HepG2 (cell line): ENCODE data around the gene KDM4D. TPM values are rescaled to one million over a fixed set of nuclear protein-coding genes. Genes with fewer than 3 reads are reported as not detected.

Experiments used
- ATAC-seq: fragments of 200-7000 bp; cut with Tn5 transposase; 3 replicates; pipeline ENCODE4 v1.9.1; 2020; ENCODE audit warnings: mild to moderate bottlenecking, moderate library complexity
- BruUV-seq: library from RNA; stranded (reverse); fragments of 400-500 nt; replicated peaks from 2 replicates; lab custom pipeline; 2021; lab: Mats Ljungman, UMichigan
- CTCF ChIA-PET: fragments of 300-600 bp; formaldehyde crosslinking; extraction: SDS; loops from one replicate; lab custom pipeline; 2021; ENCODE audit warnings: low total read pairs, inconsistent platforms, low intra/inter-chr PET ratio; lab: Yijun Ruan, JAX
- POLR2A ChIA-PET: fragments of 350-600 bp; sonication (Branson Sonifier 250); formaldehyde crosslinking; loops from one replicate; lab custom pipeline; 2020; ENCODE audit warnings: antibody characterized with exemption, inconsistent platforms; lab: Yijun Ruan, JAX
- DNase-seq: peaks from one replicate; pipeline ENCODE4 v3.0.0-alpha.2; 2015; ENCODE audit warnings: low spot score
- FAIRE-seq: peaks from 3 replicates; lab custom pipeline; 2011; peaks lifted over from hg19 to GRCh38; lab: Jason Lieb, UNC
- H2AFZ ChIP-seq: one replicate; pipeline ENCODE4 v1.6.1; 2011; ENCODE audit warnings: low read length, inconsistent platforms
- H3K27ac ChIP-seq: fragments of 300-600 bp; 3 replicates; pipeline ENCODE4 v1.8.0; 2011; ENCODE audit warnings: mixed run types, mild to moderate bottlenecking, mixed read lengths, low read length, inconsistent platforms; ENCODE audit not compliant: insufficient read depth; ENCODE audit errors: extremely low read length
- H3K27me3 ChIP-seq, 2 experiments: fragments of 200-600 bp in 1 of 2; 2 replicates in 1 of 2; 3 replicates in 1 of 2; pipeline versions ENCODE4 v1.6.0 to v1.8.0; 2011; ENCODE audit warnings: low read length in 2 of 2, mild to moderate bottlenecking in 2 of 2, moderate library complexity in 2 of 2, inconsistent platforms in 1 of 2; ENCODE audit not compliant: insufficient read depth in 2 of 2, control insufficient read depth in 1 of 2
- H3K36me3 ChIP-seq, 2 experiments: fragments of 200-600 bp in 1 of 2; replicated peaks in 1 of 2; 2 replicates in 1 of 2; 3 replicates in 1 of 2; pipeline versions ENCODE4 v1.5.1 to v1.8.0; 2011; ENCODE audit warnings: low read length in 2 of 2, inconsistent platforms in 1 of 2; ENCODE audit not compliant: insufficient read depth in 2 of 2, control insufficient read depth in 1 of 2
- H3K4me1 ChIP-seq: 2 replicates; pipeline ENCODE4 v1.5.1; 2012; ENCODE audit warnings: low read length, inconsistent platforms; ENCODE audit not compliant: insufficient read depth
- H3K4me2 ChIP-seq: 2 replicates; pipeline ENCODE4 v1.6.0; 2011; ENCODE audit warnings: low read depth, low read length, inconsistent platforms
- H3K4me3 ChIP-seq, 3 experiments: fragments of 200-600 bp in 1 of 3; sonication (generic), shearing (Covaris generic) in 1 of 3; replicated peaks in 1 of 3; 2 replicates each; pipeline ENCODE4 v1.5.1; 2011 to 2016; ENCODE audit warnings: low read length in 3 of 3, inconsistent platforms in 2 of 3, low read depth in 2 of 3, mild to moderate bottlenecking in 2 of 3, control low read depth in 1 of 3, mixed read lengths in 1 of 3; ENCODE audit not compliant: insufficient read depth in 1 of 3
- H3K79me2 ChIP-seq: one replicate; pipeline ENCODE4 v1.6.1; 2011; ENCODE audit warnings: low read length, inconsistent platforms; ENCODE audit not compliant: insufficient read depth
- H3K9ac ChIP-seq: 2 replicates; pipeline ENCODE4 v1.6.0; 2011; ENCODE audit warnings: mild to moderate bottlenecking, low read depth, low read length, inconsistent platforms; ENCODE audit not compliant: insufficient read depth
- H3K9me3 ChIP-seq: 2 replicates; pipeline ENCODE4 v1.5.1; 2012; ENCODE audit warnings: mild to moderate bottlenecking, low read length
- H4K20me1 ChIP-seq: 2 replicates; pipeline ENCODE4 v1.6.0; 2011; ENCODE audit warnings: inconsistent platforms, mild to moderate bottlenecking, low read length, moderate library complexity; ENCODE audit not compliant: insufficient read depth
- HOXA3 ChIP-seq: sonication (generic); formaldehyde crosslinking; IDR thresholded peaks from 2 replicates; pipeline ENCODE4 v1.5.0; 2020; ENCODE audit warnings: missing genetic modification reagents
- IRX3 ChIP-seq: sonication (generic); formaldehyde crosslinking; IDR thresholded peaks from 2 replicates; pipeline ENCODE4 v1.8.1; 2023; ENCODE audit warnings: mild to moderate bottlenecking, low read depth, missing genetic modification reagents, borderline replicate concordance
- NFKB2 ChIP-seq: sonication (generic); formaldehyde crosslinking; IDR thresholded peaks from 2 replicates; pipeline ENCODE4 v1.4.0; 2020; ENCODE audit warnings: missing genetic modification reagents, borderline replicate concordance
- RXRB ChIP-seq: IDR thresholded peaks from 2 replicates; pipeline ENCODE4 v1.6.1; 2016; ENCODE audit warnings: borderline replicate concordance, missing genetic modification reagents, missing compliant biosample characterization
- U2AF1 ChIP-seq: fragments of 200-400 bp; formaldehyde crosslinking; optimal IDR thresholded peaks from 2 replicates; pipeline ENCODE3; 2017; ENCODE audit warnings: mild to moderate bottlenecking, low read depth, low read length
- ZMAT3 ChIP-seq: sonication (generic); formaldehyde crosslinking; conservative IDR thresholded peaks from 2 replicates; pipeline ENCODE4 v1.7.0; 2021; ENCODE audit warnings: missing genetic modification reagents
- ZNF629 ChIP-seq: sonication (generic); formaldehyde crosslinking; conservative IDR thresholded peaks from 2 replicates; pipeline ENCODE4 v1.5.0; 2020; ENCODE audit warnings: missing genetic modification reagents
- ZNF709 ChIP-seq: sonication (generic); formaldehyde crosslinking; IDR thresholded peaks from 2 replicates; pipeline ENCODE4 v1.5.0; 2020; ENCODE audit warnings: mild to moderate bottlenecking, missing genetic modification reagents
- ZNF891 ChIP-seq: sonication (generic); formaldehyde crosslinking; IDR thresholded peaks from 2 replicates; pipeline ENCODE4 v1.5.0; 2020; ENCODE audit warnings: mild to moderate bottlenecking, missing genetic modification reagents
- WGBS: methylation state at CpG from one replicate; pipeline ENCODE4 v1.1.6; 2017; ENCODE audit warnings: low lambda C conversion rate; 5-methylcytosine and 5-hydroxymethylcytosine counted together
- in situ Hi-C: cut with HindIII; loops from 2 replicates; pipeline ENCODE4 v1.10.0; 2017; ENCODE audit warnings: low pct_unique_long_range_greater_than_20kb; ENCODE audit not compliant: extremely low pct_ligation_motif_present
- intact Hi-C: fragments of 100-400 bp; cut with micrococcal nuclease; formaldehyde crosslinking; loops from one replicate; pipeline ENCODE4 v1.10.0; 2022; ENCODE audit not compliant: unreplicated experiment
- polyA plus RNA-seq, 8 experiments: library from polyadenylated mRNA; depleted of rRNA in 3 of 8; stranded (reverse) in 7 of 8; unstranded in 1 of 8; fragments of >200 nt; fragmentation: Illumina TruSeq in 4 of 8; extraction: Trizol in 4 of 8; gene quantifications; 2 replicates each; pipeline versions ENCODE4 v1.2.1 to v1.2.3, GENCODE V29; 2011 to 2016; ENCODE audit warnings: low read depth in 4 of 8, missing spikeins in 1 of 8, mixed read lengths in 1 of 8; ENCODE audit not compliant: insufficient read depth in 1 of 8
- total RNA-seq, 5 experiments: library from RNA; depleted of rRNA; stranded (reverse); fragments of >200 nt; fragmentation: Illumina TruSeq; extraction: Trizol; gene quantifications; 2 replicates each; pipeline ENCODE4 v1.2.3, GENCODE V29; 2016; ENCODE audit warnings: low read depth in 1 of 5
- TF ChIP-seq, protein P1 (sequence below): IDR thresholded peaks from 2 replicates; pipeline ENCODE4 v1.6.1; 2016; ENCODE audit warnings: low read depth
- TF ChIP-seq, protein P2 (sequence below): sonication (generic); formaldehyde crosslinking; IDR thresholded peaks from 2 replicates; pipeline ENCODE4 v1.8.0; 2022; ENCODE audit warnings: missing genetic modification reagents, low read depth, mild to moderate bottlenecking, borderline replicate concordance

KDM4D gene
- total and polyA plus RNA-seq, 2 of the 13 experiments (the other 11 are each of a cell fraction or from before 2014, with no cell fraction given) = 0.96 to 1.3 TPM

DNA sequence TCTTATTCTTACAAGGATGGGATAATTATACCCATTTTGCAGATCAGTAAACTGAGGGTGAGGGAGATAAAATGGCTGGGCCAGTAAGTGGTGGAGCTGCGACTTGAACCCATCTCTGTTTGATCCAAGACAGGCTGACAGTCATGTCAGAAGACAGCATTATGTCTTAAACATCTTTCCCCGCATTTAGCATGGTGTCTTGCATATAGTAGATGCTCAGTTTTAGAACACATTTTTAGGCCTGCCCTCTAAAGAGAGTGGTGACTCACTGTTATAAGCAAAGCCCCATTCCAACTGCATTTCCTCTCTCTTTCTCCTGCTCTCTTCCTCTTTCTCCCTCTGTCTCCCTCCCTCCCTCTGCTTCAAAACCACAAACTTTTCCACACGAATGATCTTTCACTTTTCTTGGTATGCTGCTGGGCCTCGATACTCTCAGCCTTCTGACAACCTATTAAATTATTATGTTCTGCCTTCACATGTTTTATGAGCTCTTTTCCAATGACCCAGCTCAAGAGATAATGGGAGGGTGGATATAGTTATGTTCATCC, 25.4 kb upstream of the KDM4D start:
- Histone ChIP-seq H3K27ac (no peak overlapping the region), H2AFZ (no peak overlapping the region), H3K9me3 (no peaks in the 10 kb centered on the region), H4K20me1 (no peaks in the 10 kb centered on the region), H3K4me3 (no peak overlapping the region), H3K27me3 (no peaks in the 10 kb centered on the region; a peak in 2 of 5 replicates), H3K4me2 (no peak overlapping the region), H3K79me2 (no peaks in the 10 kb centered on the region), H3K4me1 (no peaks in the 10 kb centered on the region), H3K9ac (no peak overlapping the region), H3K36me3 (no peaks in the 10 kb centered on the region)
- intact Hi-C loops = no loop called here
- ATAC-seq = no peak
- ChIA-PET POLR2A (no interaction called here), CTCF (no interaction called here)
- no peak for DNase-seq
- peak; percentile 68 for TF ChIP-seq ZNF629 (CRISPR knock-in tag)
- TF ChIP-seq ZMAT3 = no peak
- 24% methylated on average over 4 of the region's 4 CpGs for WGBS
- no peak for FAIRE-seq
- in situ Hi-C loops = no loop called here
- no TSS peak for BruUV-seq

DNA sequence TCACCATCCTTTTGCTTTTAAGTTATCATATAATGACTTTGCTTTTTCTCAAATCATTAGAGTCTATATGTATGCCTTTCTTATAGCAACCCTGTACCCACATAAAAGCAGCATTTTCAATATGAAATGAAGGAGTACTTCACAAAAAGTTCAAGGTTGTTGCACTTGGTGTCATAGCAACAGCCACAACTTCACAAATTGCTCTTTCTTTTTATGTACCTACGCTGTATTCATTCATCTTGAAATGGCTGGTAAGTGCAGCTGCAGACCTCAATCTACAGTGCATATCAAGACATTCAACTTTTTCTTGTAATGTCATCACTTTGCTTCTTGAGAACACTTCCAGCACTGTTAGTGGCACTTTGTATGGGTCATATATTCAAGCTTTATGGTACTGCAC, 18.8 kb upstream of the KDM4D start:
- WGBS = 41% methylated on average over 1 of the region's 1 CpG
- Histone ChIP-seq H3K79me2 (no peaks in the 10 kb centered on the region), H3K27ac (no peak overlapping the region), H3K4me2 (no peak overlapping the region), H3K4me3 (no peak overlapping the region), H3K9me3 (no peaks in the 10 kb centered on the region), H3K4me1 (no peaks in the 10 kb centered on the region), H3K27me3 (no peaks in the 10 kb centered on the region), H3K9ac (no peak overlapping the region), H3K36me3 (no peaks in the 10 kb centered on the region), H2AFZ (no peak overlapping the region), H4K20me1 (no peaks in the 10 kb centered on the region)
- no TSS peak for BruUV-seq
- FAIRE-seq = no peak
- in situ Hi-C loops (no loop called here), intact Hi-C loops (no loop called here)
- ChIA-PET CTCF (no interaction called here), POLR2A (no interaction called here)
- no peak for DNase-seq
- TF ChIP-seq ZNF891 = no peak
- TF ChIP-seq, protein P1, sequence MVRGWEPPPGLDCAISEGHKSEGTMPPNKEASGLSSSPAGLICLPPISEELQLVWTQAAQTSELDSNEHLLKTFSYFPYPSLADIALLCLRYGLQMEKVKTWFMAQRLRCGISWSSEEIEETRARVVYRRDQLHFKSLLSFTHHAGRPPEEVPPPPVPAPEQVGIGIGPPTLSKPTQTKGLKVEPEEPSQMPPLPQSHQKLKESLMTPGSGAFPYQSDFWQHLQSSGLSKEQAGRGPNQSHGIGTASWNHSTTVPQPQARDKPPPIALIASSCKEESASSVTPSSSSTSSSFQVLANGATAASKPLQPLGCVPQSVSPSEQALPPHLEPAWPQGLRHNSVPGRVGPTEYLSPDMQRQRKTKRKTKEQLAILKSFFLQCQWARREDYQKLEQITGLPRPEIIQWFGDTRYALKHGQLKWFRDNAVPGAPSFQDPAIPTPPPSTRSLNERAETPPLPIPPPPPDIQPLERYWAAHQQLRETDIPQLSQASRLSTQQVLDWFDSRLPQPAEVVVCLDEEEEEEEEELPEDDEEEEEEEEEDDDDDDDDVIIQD (CRISPR knock-in tag) = no peak
- no peak for TF ChIP-seq U2AF1
- no peak for TF ChIP-seq NFKB2
- no peak for TF ChIP-seq ZNF709
- TF ChIP-seq IRX3 (CRISPR knock-in tag) = no peak
- TF ChIP-seq, protein P2, sequence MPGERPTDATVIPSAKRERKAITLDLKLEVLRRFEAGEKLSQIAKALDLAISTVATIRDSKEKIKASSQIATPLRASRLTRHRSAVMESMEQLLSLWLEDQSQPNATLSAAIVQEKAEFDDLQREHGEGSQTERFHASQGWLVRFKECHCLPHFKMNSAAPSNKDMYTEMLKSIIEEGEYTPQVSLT (CRISPR knock-in tag) = no peak
- TF ChIP-seq RXRB (CRISPR knock-in tag) = no peak
- no peak for TF ChIP-seq HOXA3 (CRISPR knock-in tag)
- no peak for ATAC-seq
